ENCODE data around the gene CPNE8.

- no peak for TF ChIP-seq CTCF (IDR thresholded peaks at IDR 0.05)
- no peak for TF ChIP-seq EP300 (IDR thresholded peaks at IDR 0.05)
- no peak for TF ChIP-seq POLR2A (IDR thresholded peaks at IDR 0.05)
- TF ChIP-seq POLR2AphosphoS5 (IDR thresholded peaks at IDR 0.05): no peak
Observed at GRCh38 chr12:38689704-38690103, 215.7 kb downstream of the CPNE8 start.

Data from sigmoid colon (tissue), 4 donors.